OCI-LY3 (cell line): ENCODE data around the gene GATAD1.
"Not testable (repeated sequence)": the region's sequence is repeated elsewhere in the genome, so short reads cannot be mapped to it uniquely, and the experiment has no call there.

ENCODE experiments used
- H2AFZ ChIP-seq: fragments of 200-600, 300-600 bp; shearing (Covaris generic); 2 replicates; pipeline ENCODE4 v1.6.0; 2014; ENCODE audit warnings: antibody characterized with exemption, low read depth, low read length
- H3K27ac ChIP-seq: fragments of 200-600, 300-600 bp; sonication (generic); 2 replicates; pipeline ENCODE4 v1.5.1; 2014; ENCODE audit warnings: mild to moderate bottlenecking, low read length, moderate library complexity, mixed read lengths
- H3K27me3 ChIP-seq: fragments of 200-600, 300-600 bp; sonication (generic); 2 replicates; pipeline ENCODE4 v1.6.1; 2014; ENCODE audit warnings: low read depth, low read length, mixed read lengths
- H3K36me3 ChIP-seq: fragments of 200-600, 300-600 bp; sonication (generic); replicated peaks from 2 replicates; pipeline ENCODE3; 2014; ENCODE audit warnings: low read depth, low read length, mixed read lengths
- H3K4me1 ChIP-seq: fragments of 300-600, 200-600 bp; sonication (generic); 2 replicates; pipeline ENCODE4 v1.6.1; 2014; ENCODE audit warnings: low read length, mixed read lengths
- H3K4me2 ChIP-seq: fragments of 200-600, 300-600 bp; sonication (generic); 2 replicates; pipeline ENCODE4 v1.6.1; 2014; ENCODE audit warnings: low read length, mixed read lengths
- H3K4me3 ChIP-seq: fragments of 300-600, 200-600 bp; sonication (generic); 2 replicates; pipeline ENCODE4 v1.5.1; 2014; ENCODE audit warnings: antibody characterized with exemption, mild to moderate bottlenecking, low read length, moderate library complexity
- H3K79me2 ChIP-seq: fragments of 300-600, 200-600 bp; shearing (Covaris generic); 2 replicates; pipeline ENCODE4 v1.6.1; 2014; ENCODE audit warnings: mild to moderate bottlenecking, low read length, mixed read lengths
- H3K9ac ChIP-seq: fragments of 300-600, 200-600 bp; shearing (Covaris generic); 2 replicates; pipeline ENCODE4 v1.6.0; 2014; ENCODE audit warnings: mild to moderate bottlenecking, low read length, moderate library complexity
- H3K9me3 ChIP-seq: fragments of 200-600, 300-600 bp; shearing (Covaris generic); 2 replicates; pipeline ENCODE4 v1.6.1; 2014; ENCODE audit warnings: low read length, mixed read lengths; ENCODE audit not compliant: insufficient read depth
- H4K20me1 ChIP-seq: fragments of 200-600, 300-600 bp; sonication (generic); 2 replicates; pipeline ENCODE4 v1.6.1; 2016; ENCODE audit warnings: low read length, mixed read lengths; ENCODE audit not compliant: insufficient read depth
- CTCF ChIP-seq: fragments of 200-600, 300-600 bp; sonication (generic); IDR thresholded peaks from 2 replicates; pipeline ENCODE4 v1.5.1; 2014; ENCODE audit warnings: antibody characterized with exemption, low read length, low read depth
- EZH2phosphoT487 ChIP-seq: fragments of 200-600 bp; shearing (Covaris generic); IDR thresholded peaks from 2 replicates; pipeline ENCODE4 v1.6.1; 2018; ENCODE audit warnings: antibody characterized with exemption, mixed run types, low read depth

The GATAD1 gene

GRCh38 chr7:92403760-92404074 is 43.6 kb upstream of the GATAD1 start:
- no peak overlapping the region for H3K27ac ChIP-seq
- TF ChIP-seq EZH2phosphoT487 (no peak), CTCF (no peak)
- no peak overlapping the region for H3K4me2 ChIP-seq

GRCh38 chr7:92404170-92404614 is 43.1 kb upstream of the GATAD1 start:
- TF ChIP-seq CTCF (no peak), EZH2phosphoT487 (no peak)
- no peaks in the 10 kb centered on the region for H3K36me3 ChIP-seq
- H3K9me3 ChIP-seq: no peaks in the 10 kb centered on the region
- no peak overlapping the region for H3K4me3 ChIP-seq
- H3K4me1 ChIP-seq: no peaks in the 10 kb centered on the region
- no peak overlapping the region for H2AFZ ChIP-seq
- no peaks in the 10 kb centered on the region for H3K79me2 ChIP-seq
- H3K27ac ChIP-seq: no peak overlapping the region
- no peak overlapping the region for H3K4me2 ChIP-seq
- no peaks in the 10 kb centered on the region for H3K27me3 ChIP-seq
- H4K20me1 ChIP-seq: no peaks in the 10 kb centered on the region
- no peak overlapping the region for H3K9ac ChIP-seq

More at GRCh38 chr7:92403760-92404074, 43.6 kb upstream of the GATAD1 start:
- Histone ChIP-seq H3K79me2 (no peaks in the 10 kb centered on the region), H4K20me1 (no peaks in the 10 kb centered on the region), H3K36me3 (peaks cover 2% of the 10 kb centered on the region), H3K9me3 (no peaks in the 10 kb centered on the region), H3K4me3 (no peak overlapping the region), H3K4me1 (no peaks in the 10 kb centered on the region), H2AFZ (no peak overlapping the region), H3K9ac (no peak overlapping the region), H3K27me3 (no peaks in the 10 kb centered on the region)

- Histone ChIP-seq H3K9ac (no peak overlapping the region), H3K27ac (no peak overlapping the region), H3K4me3 (no peak overlapping the region), H2AFZ (no peak overlapping the region), H4K20me1 (no peaks in the 10 kb centered on the region), H3K9me3 (no peaks in the 10 kb centered on the region), H3K27me3 (no peaks in the 10 kb centered on the region; the same call in 1 of the 2 replicates), H3K79me2 (no peaks in the 10 kb centered on the region), H3K4me1 (no peaks in the 10 kb centered on the region), H3K4me2 (no peak overlapping the region), H3K36me3 (no peaks in the 10 kb centered on the region)
- TF ChIP-seq CTCF (no peak), EZH2phosphoT487 (no peak)
These were observed 37.9 kb upstream of the GATAD1 start for GRCh38 chr7:92409357-92409756.

GRCh38 chr7:92410162-92410561 is 37.1 kb upstream of the GATAD1 start:
- not testable (repeated sequence) for H4K20me1 ChIP-seq, H3K27ac ChIP-seq

GRCh38 chr7:92412745-92413144 is 34.5 kb upstream of the GATAD1 start:
- no peaks in the 10 kb centered on the region; the same call in 1 of the 2 replicates for H3K27me3 ChIP-seq
- no peak overlapping the region for H2AFZ ChIP-seq
- TF ChIP-seq EZH2phosphoT487 (no peak), CTCF (no peak)

More at GRCh38 chr7:92410162-92410561, 37.1 kb upstream of the GATAD1 start:
- not testable (repeated sequence) for H3K9me3 ChIP-seq, H2AFZ ChIP-seq, H3K4me2 ChIP-seq, H3K79me2 ChIP-seq, H3K4me3 ChIP-seq, H3K4me1 ChIP-seq, H3K27me3 ChIP-seq, H3K9ac ChIP-seq, H3K36me3 ChIP-seq

More at GRCh38 chr7:92412745-92413144, 34.5 kb upstream of the GATAD1 start:
- H3K9me3 ChIP-seq: no peaks in the 10 kb centered on the region
- no peaks in the 10 kb centered on the region for H3K36me3 ChIP-seq
- no peaks in the 10 kb centered on the region for H3K4me1 ChIP-seq
- H3K9ac ChIP-seq: no peak overlapping the region
- no peaks in the 10 kb centered on the region for H3K79me2 ChIP-seq
- H4K20me1 ChIP-seq: no peaks in the 10 kb centered on the region
- no peak overlapping the region for H3K4me3 ChIP-seq
- no peak overlapping the region for H3K27ac ChIP-seq
- no peak overlapping the region for H3K4me2 ChIP-seq
